A673 (cell line): ENCODE measurements around the gene DUS1L. TPM values are rescaled to one million over a fixed set of nuclear protein-coding genes. Genes with fewer than 3 reads are reported as not detected.

Experiments used
- BruUV-seq: library from RNA; stranded (reverse); fragments of 400-500 nt; replicated peaks from 2 replicates; lab custom pipeline; 2021; lab: Mats Ljungman, UMichigan
- CTCF ChIA-PET: fragments of 300-600 bp; sonication (Branson Sonifier 250); formaldehyde crosslinking; loops from one replicate; lab custom pipeline; 2022; ENCODE audit warnings: antibody characterized with exemption; lab: Charles Lee
- POLR2A ChIA-PET: fragments of 300-600 bp; sonication (Branson Sonifier 250); formaldehyde crosslinking; loops from one replicate; lab custom pipeline; 2022; ENCODE audit warnings: antibody characterized with exemption; ENCODE audit not compliant: low non-redundant PET; lab: Charles Lee
- DNase-seq: peaks from one replicate; pipeline ENCODE4 v3.0.0-alpha.2; 2015; ENCODE audit warnings: low spot score
- H3K27ac ChIP-seq: fragments of 200-600 bp; sonication (generic); 2 replicates; pipeline ENCODE4 v1.5.1; 2016; ENCODE audit warnings: mixed run types, low read depth, mild to moderate bottlenecking, mixed read lengths, antibody characterized with exemption, low read length; ENCODE audit not compliant: poor library complexity, severe bottlenecking
- H3K27me3 ChIP-seq: fragments of 200-600 bp; sonication (generic); replicated peaks from 2 replicates; pipeline ENCODE4 v1.6.1; 2017; ENCODE audit warnings: mixed run types, low read depth, mild to moderate bottlenecking, mixed read lengths, antibody characterized with exemption, low read length; ENCODE audit not compliant: insufficient read depth, poor library complexity
- H3K36me3 ChIP-seq: fragments of 200-600 bp; sonication (generic); 2 replicates; pipeline ENCODE4 v1.6.1; 2016; ENCODE audit warnings: mixed run types, mild to moderate bottlenecking, mixed read lengths, antibody characterized with exemption, low read length; ENCODE audit not compliant: insufficient read depth, poor library complexity, severe bottlenecking
- H3K4me1 ChIP-seq: fragments of 200-600 bp; sonication (generic); 2 replicates; pipeline ENCODE4 v1.6.1; 2017; ENCODE audit warnings: mixed run types, mild to moderate bottlenecking, mixed read lengths, antibody characterized with exemption, low read length; ENCODE audit not compliant: insufficient read depth, poor library complexity, severe bottlenecking
- H3K4me3 ChIP-seq: fragments of 200-600 bp; sonication (generic); 2 replicates; pipeline ENCODE4 v1.5.1; 2016; ENCODE audit warnings: low read depth, mixed run types, mild to moderate bottlenecking, mixed read lengths, low read length; ENCODE audit not compliant: poor library complexity, severe bottlenecking
- H3K9me3 ChIP-seq: fragments of 200-600 bp; sonication (generic); 2 replicates; pipeline ENCODE4 v1.6.1; 2016; ENCODE audit warnings: mixed run types, low read depth, mild to moderate bottlenecking, mixed read lengths, antibody characterized with exemption, low read length; ENCODE audit not compliant: poor library complexity, severe bottlenecking
- EZH2 ChIP-seq: fragments of 200-600 bp; sonication (generic); IDR thresholded peaks from 2 replicates; pipeline ENCODE4 v1.6.1; 2017; ENCODE audit warnings: borderline replicate concordance, low read depth, mild to moderate bottlenecking, mixed read lengths, antibody characterized with exemption, low read length; ENCODE audit not compliant: poor library complexity, severe bottlenecking
- intact Hi-C: fragments of 100-400 bp; cut with micrococcal nuclease; formaldehyde crosslinking; loops from one replicate; pipeline ENCODE4 v1.10.0; 2022; ENCODE audit not compliant: unreplicated experiment
- total RNA-seq: library from RNA; stranded (reverse); gene quantifications from 2 replicates; pipeline ENCODE4 v1.2.3, GENCODE V29; 2021
- TF ChIP-seq, protein P1 (sequence below): fragments of 300-800, 200-600 bp; sonication (generic); conservative IDR thresholded peaks from 2 replicates; pipeline ENCODE4 v1.5.1; 2017; ENCODE audit warnings: low read depth, mild to moderate bottlenecking, antibody characterized with exemption, low read length, moderate library complexity, mixed read lengths

Gene DUS1L
- total RNA-seq, 1 experiment from 2014 or later = 143 TPM

DNA sequence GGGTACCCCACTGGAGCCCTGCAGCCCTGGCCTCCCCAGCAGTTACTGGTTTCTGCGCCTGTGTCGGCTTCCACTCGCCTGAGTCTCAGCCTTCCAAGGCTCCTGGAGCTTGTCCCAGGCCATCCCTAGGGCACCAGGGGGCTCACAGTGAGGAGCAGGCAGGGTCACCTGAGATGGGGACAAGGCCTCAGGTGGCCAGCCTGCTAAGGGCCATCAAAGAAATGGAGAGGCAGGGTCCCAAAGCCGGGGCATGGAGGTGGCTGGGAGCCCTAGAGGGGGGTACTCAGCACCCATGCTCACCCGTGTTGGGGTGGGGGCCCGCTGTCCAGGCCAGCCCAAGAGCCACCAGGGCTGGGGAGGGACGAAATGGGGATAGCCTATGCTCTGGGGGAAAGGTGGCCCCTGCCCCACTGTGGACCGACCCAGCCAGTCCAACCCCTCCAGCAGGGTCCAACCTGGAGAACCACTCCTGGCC, 31.1 kb upstream of the DUS1L start:
- peak overlapping the region; percentile 99 for H3K27ac ChIP-seq
- H3K4me3 ChIP-seq = peak overlapping the region; percentile 99
- H3K9me3 ChIP-seq = no peaks in the 10 kb centered on the region
- BruUV-seq = no TSS peak
- no peak for TF ChIP-seq EZH2
- TF ChIP-seq, protein P1, sequence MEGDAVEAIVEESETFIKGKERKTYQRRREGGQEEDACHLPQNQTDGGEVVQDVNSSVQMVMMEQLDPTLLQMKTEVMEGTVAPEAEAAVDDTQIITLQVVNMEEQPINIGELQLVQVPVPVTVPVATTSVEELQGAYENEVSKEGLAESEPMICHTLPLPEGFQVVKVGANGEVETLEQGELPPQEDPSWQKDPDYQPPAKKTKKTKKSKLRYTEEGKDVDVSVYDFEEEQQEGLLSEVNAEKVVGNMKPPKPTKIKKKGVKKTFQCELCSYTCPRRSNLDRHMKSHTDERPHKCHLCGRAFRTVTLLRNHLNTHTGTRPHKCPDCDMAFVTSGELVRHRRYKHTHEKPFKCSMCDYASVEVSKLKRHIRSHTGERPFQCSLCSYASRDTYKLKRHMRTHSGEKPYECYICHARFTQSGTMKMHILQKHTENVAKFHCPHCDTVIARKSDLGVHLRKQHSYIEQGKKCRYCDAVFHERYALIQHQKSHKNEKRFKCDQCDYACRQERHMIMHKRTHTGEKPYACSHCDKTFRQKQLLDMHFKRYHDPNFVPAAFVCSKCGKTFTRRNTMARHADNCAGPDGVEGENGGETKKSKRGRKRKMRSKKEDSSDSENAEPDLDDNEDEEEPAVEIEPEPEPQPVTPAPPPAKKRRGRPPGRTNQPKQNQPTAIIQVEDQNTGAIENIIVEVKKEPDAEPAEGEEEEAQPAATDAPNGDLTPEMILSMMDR = no peak
- POLR2A ChIA-PET = no interaction called here
- intact Hi-C loops = loop anchor here (5.0 kb wide), 1 partner anchor 59 kb away; the partner anchor contains the start of gene DCXR
- peaks cover 50% of the 10 kb centered on the region for H3K36me3 ChIP-seq
- H3K27me3 ChIP-seq = no peaks in the 10 kb centered on the region
- no peak for DNase-seq
- CTCF ChIA-PET = no interaction called here
- H3K4me1 ChIP-seq = peaks cover 22% of the 10 kb centered on the region

- peak overlapping the region; percentile 99 for H3K27ac ChIP-seq
- intact Hi-C loops = loop anchor here (5.0 kb wide), 1 partner anchor 59 kb away; the partner anchor contains the start of gene DCXR
These were observed 30.4 kb upstream of the DUS1L start for GRCh38 chr17:82095777-82096708.

More at GRCh38 chr17:82095777-82096708, 30.4 kb upstream of the DUS1L start:
- TF ChIP-seq EZH2 = no peak
- TF ChIP-seq, protein P1 = no peak
- no peaks in the 10 kb centered on the region for H3K9me3 ChIP-seq
- H3K27me3 ChIP-seq = no peaks in the 10 kb centered on the region
- H3K4me1 ChIP-seq = peaks cover 22% of the 10 kb centered on the region
- ChIA-PET POLR2A (no interaction called here), CTCF (no interaction called here)
- H3K4me3 ChIP-seq = peak overlapping the region; percentile 99
- BruUV-seq = no TSS peak
- H3K36me3 ChIP-seq = peaks cover 57% of the 10 kb centered on the region
- DNase-seq = no peak
